Common myeloid progenitor, CD34-positive (primary cell): ENCODE measurements around the gene ANLN.
"Not testable (repeated sequence)": the region's sequence is repeated elsewhere in the genome, so short reads cannot be mapped to it uniquely, and the experiment has no call there.

Source experiments
- CTCF ChIA-PET: fragments of 350-600 bp; sonication (Branson Sonifier 250); formaldehyde crosslinking; loops from one replicate; lab custom pipeline; 2021; ENCODE audit warnings: antibody characterized with exemption; lab: Charles Lee
- POLR2A ChIA-PET: fragments of 350-600 bp; sonication (Branson Sonifier 250); formaldehyde crosslinking; loops from one replicate; lab custom pipeline; 2021; ENCODE audit warnings: antibody characterized with exemption; lab: Charles Lee
- DNase-seq, 3 donors: peaks; one replicate each; pipeline versions ENCODE4 v3.0.0 to v3.0.0-alpha.2; 2013
- H3K27ac ChIP-seq, 2 experiments: 1 replicate in 1 of 2; 2 replicates in 1 of 2; pipeline ENCODE4 v1.7.0; 2013; ENCODE audit warnings: inconsistent platforms in 2 of 2, low read length in 2 of 2, mild to moderate bottlenecking in 2 of 2, low read depth in 1 of 2, moderate library complexity in 1 of 2; ENCODE audit not compliant: severe bottlenecking in 2 of 2, insufficient read depth in 1 of 2, poor library complexity in 1 of 2
- H3K27me3 ChIP-seq, 5 experiments: replicated peaks in 2 of 5; 1 replicate in 3 of 5; 2 replicates in 2 of 5; pipeline versions ENCODE4 v1.6.1 to v1.7.0; 2013; ENCODE audit warnings: low read length in 4 of 5, mild to moderate bottlenecking in 2 of 5, moderate library complexity in 2 of 5, inconsistent platforms in 1 of 5; ENCODE audit not compliant: insufficient read depth in 5 of 5, control insufficient read depth in 4 of 5
- H3K36me3 ChIP-seq, 4 experiments: 1 replicate in 2 of 4; 2 replicates in 2 of 4; pipeline versions ENCODE4 v1.6.1 to v1.7.0; 2013; ENCODE audit warnings: low read length in 3 of 4, control low read depth in 1 of 4, mild to moderate bottlenecking in 1 of 4; ENCODE audit not compliant: control insufficient read depth in 4 of 4, insufficient read depth in 4 of 4
- H3K4me1 ChIP-seq, 4 experiments: 1 replicate in 3 of 4; 2 replicates in 1 of 4; pipeline versions ENCODE4 v1.6.1 to v1.7.1; 2013; ENCODE audit warnings: low read length in 3 of 4, mild to moderate bottlenecking in 3 of 4, control low read depth in 1 of 4, inconsistent platforms in 1 of 4, moderate library complexity in 1 of 4; ENCODE audit not compliant: control insufficient read depth in 4 of 4, insufficient read depth in 4 of 4; ENCODE audit errors: control extremely low read depth in 1 of 4
- H3K4me3 ChIP-seq, 7 experiments: 1 replicate in 4 of 7; 2 replicates in 3 of 7; pipeline versions ENCODE4 v1.5.1 to v1.7.0; 2013; ENCODE audit warnings: mild to moderate bottlenecking in 7 of 7, low read length in 6 of 7, moderate library complexity in 6 of 7, inconsistent platforms in 2 of 7, low read depth in 2 of 7, control low read depth in 1 of 7; ENCODE audit not compliant: insufficient read depth in 4 of 7, control insufficient read depth in 1 of 7; ENCODE audit errors: extremely low read depth in 1 of 7
- H3K9me3 ChIP-seq, 5 experiments: 1 replicate in 4 of 5; 2 replicates in 1 of 5; pipeline versions ENCODE4 v1.6.1 to v1.7.1; 2013; ENCODE audit warnings: low read length in 4 of 5, mild to moderate bottlenecking in 2 of 5, inconsistent platforms in 1 of 5, low read depth in 1 of 5, moderate library complexity in 1 of 5; ENCODE audit not compliant: control insufficient read depth in 4 of 5, insufficient read depth in 2 of 5; ENCODE audit errors: control extremely low read depth in 1 of 5
- WGBS: methylation state at CpG from one replicate; pipeline ENCODE4 v1.1.5; 2013; ENCODE audit not compliant: insufficient coverage; 5-methylcytosine and 5-hydroxymethylcytosine counted together

Gene ANLN

DNA sequence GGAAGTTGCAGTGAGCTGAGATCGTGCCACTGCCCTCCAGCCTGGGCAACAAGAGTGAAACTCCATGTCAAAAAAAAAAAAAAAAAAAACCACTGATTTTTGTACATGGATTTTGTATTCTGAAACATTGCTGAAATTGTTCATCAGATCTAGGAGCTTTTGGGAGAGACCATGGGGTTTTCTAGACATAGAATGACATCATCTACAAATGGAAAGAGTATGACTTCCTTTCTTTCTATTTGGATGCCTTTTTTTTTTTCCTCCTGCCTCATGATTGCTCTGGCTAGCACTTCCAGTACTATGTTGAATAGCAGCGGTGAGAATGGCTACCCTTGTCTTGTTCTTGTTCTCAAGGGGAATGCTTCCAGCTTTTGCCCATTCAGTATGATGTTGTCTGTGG is 89.1 kb downstream of the ANLN start:
- ChIA-PET CTCF (interaction anchor here (0.7 to 11.3 kb wide), 3 partner anchors 10 to 505 kb away, joined by 3 to 68 read pairs (median 5); no protein-coding TSS in a partner anchor), POLR2A (no interaction called here)
- Histone ChIP-seq H3K4me3 (no peak overlapping the region), H3K9me3 (peaks cover 0 to 13% (median 0%) of the 10 kb centered on the region in 5 experiments), H3K27ac (no peak overlapping the region), H3K4me1 (peaks cover 10 to 18% (median 15%) of the 10 kb centered on the region in 4 experiments), H3K27me3 (no peaks in the 10 kb centered on the region), H3K36me3 (no peaks in the 10 kb centered on the region)
- 100% methylated on average over 1 of the region's 2 CpGs for WGBS
- DNase-seq, result no peak

DNA sequence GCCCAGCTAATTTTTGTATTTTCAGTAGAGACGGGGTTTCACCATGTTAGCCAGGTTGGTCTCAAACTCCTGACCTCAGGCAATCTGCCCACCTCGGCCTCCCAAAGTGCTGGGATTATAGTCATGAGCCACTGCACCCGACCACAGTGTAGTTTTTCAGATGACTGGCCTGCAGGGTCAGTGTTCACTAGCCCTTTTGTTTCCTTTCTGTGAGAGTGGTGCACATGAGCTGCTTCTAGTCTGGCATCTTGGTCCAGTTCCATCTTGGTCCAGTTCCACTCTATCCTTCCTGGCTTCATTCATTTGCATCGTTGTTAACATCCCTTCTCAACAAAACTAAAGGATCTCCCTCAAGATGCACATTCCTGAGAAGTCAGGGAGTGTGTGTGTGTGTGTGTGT is 94.2 kb downstream of the ANLN start:
- H3K4me3 ChIP-seq, H3K4me1 ChIP-seq, DNase-seq, CTCF ChIA-PET, H3K36me3 ChIP-seq, H3K27me3 ChIP-seq, H3K27ac ChIP-seq, POLR2A ChIA-PET: not testable (repeated sequence)
- peaks cover 0 to 11% (median 0%) of the 10 kb centered on the region in 5 experiments for H3K9me3 ChIP-seq
- WGBS, result 100% methylated on average over 3 of the region's 4 CpGs

DNA sequence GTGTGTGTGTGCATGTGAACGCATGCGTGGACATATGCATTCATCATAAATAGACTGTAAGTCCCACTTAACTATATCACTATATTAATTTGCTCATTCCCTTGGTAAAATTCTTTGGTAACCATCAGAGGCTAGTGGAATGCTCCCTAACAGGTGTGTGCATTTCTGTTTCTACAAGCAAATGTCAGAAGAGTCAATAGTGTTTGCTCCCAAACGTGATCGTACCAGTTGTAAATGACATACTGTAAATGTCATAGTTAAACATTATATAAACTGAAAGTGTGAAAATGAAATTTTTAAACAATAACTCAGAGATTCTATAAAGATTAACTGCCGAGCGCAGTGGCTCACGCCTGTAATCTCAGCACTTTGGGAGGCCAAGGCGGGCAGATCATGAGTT is 94.6 kb downstream of the ANLN start:
- 100% methylated on average over 4 of the region's 8 CpGs for WGBS
- POLR2A ChIA-PET, result no interaction called here
- H3K27me3 ChIP-seq, result no peaks in the 10 kb centered on the region
- H3K27ac ChIP-seq, result no peak overlapping the region
- CTCF ChIA-PET, result interaction anchor here (8.2 kb wide), 1 partner anchor 10 kb away, joined by 68 read pairs; no protein-coding TSS in a partner anchor
- H3K36me3 ChIP-seq, result no peaks in the 10 kb centered on the region
- DNase-seq, result no peak
- peaks cover 0 to 7% (median 0%) of the 10 kb centered on the region in 5 experiments for H3K9me3 ChIP-seq
- H3K4me3 ChIP-seq, result no peak overlapping the region
- peaks cover 0 to 8% (median 1%) of the 10 kb centered on the region in 4 experiments for H3K4me1 ChIP-seq

DNA sequence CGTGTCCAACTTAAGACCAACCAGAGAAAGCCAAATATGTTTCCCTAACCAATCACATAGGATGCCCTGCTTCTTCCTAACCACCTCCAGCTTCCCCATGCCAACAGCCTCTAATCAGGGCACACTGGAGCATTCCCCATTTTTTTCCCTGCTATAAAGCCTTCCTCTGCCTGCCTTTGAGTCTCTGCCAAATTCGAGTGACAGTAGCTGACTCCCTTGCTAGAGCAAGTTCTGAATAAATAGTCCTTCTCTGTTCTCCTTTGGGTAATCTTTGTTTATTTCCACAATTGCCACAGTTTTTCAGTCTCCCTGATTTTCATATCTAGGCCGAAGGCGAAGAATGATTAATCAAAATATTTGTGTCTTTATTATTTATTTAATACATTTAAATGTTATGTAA is 96.7 kb downstream of the ANLN start:
- ChIA-PET POLR2A (no interaction called here), CTCF (interaction anchor here (1.0 to 8.2 kb wide), 6 partner anchors 12 to 710 kb away, joined by 3 to 68 read pairs (median 4); no protein-coding TSS in a partner anchor)
- peaks cover 0 to 2% (median 0%) of the 10 kb centered on the region in 5 experiments for H3K9me3 ChIP-seq
- peaks cover 0 to 8% (median 1%) of the 10 kb centered on the region in 4 experiments for H3K4me1 ChIP-seq
- H3K27me3 ChIP-seq, result no peaks in the 10 kb centered on the region
- 89% methylated on average over 2 of the region's 4 CpGs for WGBS
- H3K36me3 ChIP-seq, result no peaks in the 10 kb centered on the region
- no peak for DNase-seq
- no peak overlapping the region for H3K27ac ChIP-seq
- no peak overlapping the region for H3K4me3 ChIP-seq

DNA sequence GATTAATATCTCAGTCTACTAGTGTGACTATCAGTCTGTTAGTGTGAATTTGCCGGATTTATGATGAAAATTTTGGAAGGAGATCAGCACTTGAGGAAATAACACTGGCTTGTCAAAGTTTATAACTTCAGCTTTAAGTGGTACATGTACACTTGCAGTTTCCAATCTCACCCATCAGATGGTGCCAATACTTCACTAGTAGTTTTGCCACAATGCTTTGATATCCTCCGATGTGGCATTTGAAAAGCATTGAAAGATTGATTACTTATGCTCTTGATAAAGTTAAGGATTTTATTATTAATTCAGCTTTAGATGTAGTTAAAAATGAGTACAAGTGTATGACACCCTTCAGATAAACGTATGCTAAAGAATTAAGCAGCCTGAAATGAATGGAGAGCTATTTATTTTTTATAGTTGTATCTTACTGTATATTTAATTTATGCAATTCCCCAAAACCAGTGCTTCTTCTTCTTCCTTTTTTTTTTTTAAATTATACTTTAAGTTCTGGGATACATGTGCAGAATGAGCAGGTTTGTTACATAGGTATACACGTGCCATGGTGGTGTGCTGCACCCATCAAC is 98.2 kb downstream of the ANLN start:
- Histone ChIP-seq H3K4me1 (peaks cover 0 to 8% (median 1%) of the 10 kb centered on the region in 4 experiments), H3K27ac (no peak overlapping the region), H3K27me3 (no peaks in the 10 kb centered on the region), H3K36me3 (no peaks in the 10 kb centered on the region), H3K4me3 (no peak overlapping the region), H3K9me3 (peaks cover 0 to 5% (median 0%) of the 10 kb centered on the region in 5 experiments)
- DNase-seq, result peak; percentile 75 to 88 (median 85)
- WGBS, result 0% methylated on average over 1 of the region's 4 CpGs
- ChIA-PET POLR2A (interaction anchor here (0.6 to 0.7 kb wide), 2 partner anchors 57 to 694 kb away, joined by 3 to 4 read pairs; no protein-coding TSS in a partner anchor), CTCF (interaction anchor here (0.6 to 8.2 kb wide), 25 partner anchors 10 to 1575 kb away, joined by 3 to 68 read pairs (median 3); no protein-coding TSS in a partner anchor)

DNA sequence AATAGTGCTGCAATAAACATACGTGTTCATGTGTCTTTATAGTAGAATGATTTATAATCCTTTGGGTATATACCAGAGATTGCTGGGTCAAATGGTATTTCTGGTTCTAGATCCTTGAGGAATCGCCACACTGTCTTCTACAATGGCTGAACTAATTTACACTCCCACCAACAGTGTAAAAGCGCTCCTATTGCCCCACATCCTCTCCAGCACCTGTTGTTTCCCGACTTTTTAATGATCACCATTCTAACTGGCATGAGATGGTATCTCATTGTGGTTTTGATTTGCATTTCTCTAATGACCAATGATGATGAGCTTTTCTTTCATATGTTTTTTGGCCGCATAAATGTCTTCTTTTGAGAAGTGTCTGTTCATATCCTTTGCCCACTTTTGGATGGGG is 99.0 kb downstream of the ANLN start:
- H3K27me3 ChIP-seq, DNase-seq, H3K27ac ChIP-seq, H3K4me1 ChIP-seq, H3K36me3 ChIP-seq, H3K4me3 ChIP-seq, H3K9me3 ChIP-seq: not testable (repeated sequence)
- ChIA-PET POLR2A (interaction anchor here (1.2 kb wide), 1 partner anchor 693 kb away, joined by 3 read pairs; no protein-coding TSS in a partner anchor), CTCF (interaction anchor here (1.5 to 8.2 kb wide), 7 partner anchors 15 to 694 kb away, joined by 3 to 68 read pairs (median 29); no protein-coding TSS in a partner anchor)
- WGBS, result 100% methylated on average over 1 of the region's 5 CpGs

DNA sequence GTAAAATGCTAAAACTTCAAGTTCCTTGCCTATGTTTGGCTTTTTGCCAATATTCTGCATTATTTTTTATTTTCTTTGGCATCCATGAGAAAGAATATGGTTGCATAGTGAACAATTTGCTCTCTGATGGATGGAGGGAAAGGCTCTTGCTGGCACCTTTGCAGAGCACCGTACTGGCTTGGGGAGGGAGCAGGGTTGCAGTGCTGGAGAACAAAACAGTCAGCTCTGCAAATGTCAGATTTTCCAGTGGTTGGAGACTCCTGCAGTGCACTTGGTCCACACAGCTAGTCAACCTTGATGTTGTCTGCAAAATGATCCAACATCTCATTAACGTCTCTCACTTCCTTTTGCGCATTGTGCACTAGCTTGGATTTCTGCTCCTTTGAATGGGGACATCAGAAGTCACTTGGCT is 100.8 kb downstream of the ANLN start:
- H3K36me3 ChIP-seq, result no peaks in the 10 kb centered on the region
- no peak overlapping the region for H3K4me3 ChIP-seq
- ChIA-PET CTCF (interaction anchor here (1.1 to 8.2 kb wide), 11 partner anchors 16 to 692 kb away, joined by 3 to 68 read pairs (median 4); no protein-coding TSS in a partner anchor), POLR2A (no interaction called here)
- H3K9me3 ChIP-seq, result peaks cover 0 to 5% (median 0%) of the 10 kb centered on the region in 5 experiments
- no peaks in the 10 kb centered on the region for H3K27me3 ChIP-seq
- 67% methylated on average over 3 of the region's 3 CpGs for WGBS
- no peak for DNase-seq
- H3K27ac ChIP-seq, result no peak overlapping the region
- peaks cover 0 to 8% (median 1%) of the 10 kb centered on the region in 4 experiments for H3K4me1 ChIP-seq
